T-helper 22 cell (primary cell): ENCODE measurements around the gene FARS2.

Experiments
- DNase-seq: peaks from one replicate; pipeline ENCODE4 v3.0.0-alpha.2; 2020; ENCODE audit warnings: low read depth

Gene FARS2

DNA sequence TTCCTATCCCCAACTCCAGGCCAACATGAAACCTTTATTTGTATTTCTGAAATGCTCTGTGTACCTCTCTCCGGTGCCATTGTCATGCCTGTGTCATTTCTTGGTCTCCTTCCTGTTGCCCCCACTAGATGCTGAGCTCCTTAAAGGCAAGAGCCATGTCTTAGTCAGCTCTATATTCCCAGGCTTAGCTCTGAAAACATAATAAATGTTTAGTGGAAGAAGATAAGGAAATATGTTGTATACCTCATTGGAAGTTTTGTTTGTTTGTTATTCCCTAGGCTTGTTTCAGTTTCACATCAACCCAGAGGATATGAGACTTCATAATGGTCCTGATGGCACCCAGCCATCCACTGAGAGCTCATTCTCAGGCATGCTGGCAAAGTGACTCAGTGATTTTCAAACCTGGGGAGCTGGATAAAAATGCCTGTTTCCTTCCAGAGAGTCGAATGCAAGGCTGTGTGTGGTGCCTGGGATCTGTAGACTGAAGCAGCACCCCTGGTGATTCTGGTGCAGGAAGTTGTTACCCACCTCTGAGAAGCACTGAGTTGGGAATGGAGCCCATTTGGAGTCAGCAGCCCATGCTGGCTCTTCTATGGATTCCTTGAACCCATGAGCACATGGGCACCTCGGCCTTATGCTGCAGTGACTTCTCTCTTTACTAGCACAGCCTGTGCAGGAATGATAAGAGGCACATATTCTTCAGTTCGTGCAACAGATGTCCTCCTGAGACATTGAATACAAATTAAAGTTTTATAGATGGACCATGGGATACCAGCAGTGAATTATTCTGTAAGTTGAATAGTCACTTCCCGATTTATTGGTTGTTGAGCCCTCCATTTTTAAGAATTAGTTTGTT lies 205.2 kb downstream of the FARS2 start:
- no peak for DNase-seq

DNA sequence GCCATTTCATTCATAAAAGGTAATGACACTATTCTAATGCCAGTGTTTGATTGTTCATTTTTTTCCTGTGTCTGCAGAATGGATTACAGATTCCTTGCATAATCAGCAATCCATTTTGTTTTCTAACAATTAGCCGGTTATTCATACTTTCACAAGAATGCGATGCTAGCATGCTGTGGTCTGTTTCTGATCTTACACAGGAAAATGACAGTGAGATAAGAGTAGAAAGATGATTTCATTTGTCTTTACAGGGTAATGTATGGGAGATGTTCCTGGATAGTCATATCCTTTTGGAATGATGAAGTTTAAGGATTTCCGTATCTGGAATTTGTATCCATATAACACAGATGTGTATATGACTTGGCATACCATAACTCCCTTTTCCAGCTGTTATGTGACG lies 207.3 kb downstream of the FARS2 start:
- DNase-seq = no peak

GRCh38 chr6:5469101-5469846 lies 208.0 kb downstream of the FARS2 start:
- no peak for DNase-seq

GRCh38 chr6:5471044-5471443 lies 209.7 kb downstream of the FARS2 start:
- no peak for DNase-seq

- DNase-seq = no peak
These were observed 210.5 kb downstream of the FARS2 start for GRCh38 chr6:5471637-5472398.

- no peak for DNase-seq
These were observed 211.3 kb downstream of the FARS2 start for GRCh38 chr6:5472571-5472970.

GRCh38 chr6:5475779-5476178 lies 214.5 kb downstream of the FARS2 start:
- no peak for DNase-seq

DNA sequence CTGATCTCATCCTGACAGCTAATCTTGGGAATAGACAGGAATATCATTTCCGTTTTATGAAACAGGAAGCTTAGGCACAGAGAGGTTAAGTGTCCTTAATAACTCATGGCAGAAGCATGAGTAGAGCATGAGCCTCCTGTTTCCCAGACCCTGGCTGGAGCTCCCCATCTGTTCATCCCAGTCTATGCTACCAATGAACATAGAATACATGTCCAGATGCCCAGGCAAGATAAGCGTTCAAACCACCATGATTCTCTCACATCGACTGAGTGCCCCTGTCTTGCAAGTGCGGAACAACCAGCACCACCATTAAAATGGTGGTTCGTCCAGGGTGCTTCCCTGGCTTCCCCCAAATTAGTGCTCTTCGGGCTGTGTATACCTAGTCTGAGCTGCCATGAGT lies 217.1 kb downstream of the FARS2 start:
- no peak for DNase-seq

DNA sequence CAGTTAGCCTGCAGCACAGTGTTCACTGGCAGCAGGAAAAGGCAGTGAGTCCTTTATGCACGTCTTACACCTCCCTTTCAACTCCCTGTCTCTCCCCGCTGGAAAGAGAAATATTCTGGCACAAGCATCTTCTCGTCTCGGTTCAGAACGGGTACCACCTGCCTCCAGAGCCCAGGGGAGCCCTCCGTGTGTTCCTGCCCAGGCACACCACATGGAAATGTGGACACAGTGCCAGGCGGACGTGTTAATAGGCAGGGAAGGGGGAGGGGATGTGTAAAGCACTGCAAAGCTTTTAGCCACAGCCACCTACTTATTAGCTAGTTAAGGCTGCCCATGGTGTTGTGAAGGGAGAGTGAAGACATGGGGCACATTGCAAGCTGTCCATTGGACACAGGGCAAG lies 219.7 kb downstream of the FARS2 start:
- DNase-seq = no peak

DNA sequence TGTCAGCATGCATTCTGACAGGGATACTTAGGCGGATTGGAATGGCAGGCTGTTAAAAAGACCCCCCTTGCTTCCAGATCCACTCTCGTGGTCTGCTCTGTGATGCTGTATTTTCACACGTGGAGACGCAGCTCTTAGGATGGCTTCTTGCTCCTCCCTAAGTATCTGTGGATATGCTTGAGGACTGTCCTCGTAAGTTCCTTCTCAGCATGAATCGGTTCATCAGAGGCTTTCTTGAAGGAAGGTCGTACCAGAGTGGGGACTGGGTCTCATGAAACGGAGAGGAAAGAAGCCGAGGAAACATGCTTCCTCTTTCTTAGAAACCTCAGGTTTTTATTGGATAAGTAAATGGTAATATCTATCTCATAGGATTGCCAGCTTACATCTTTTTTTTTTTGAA lies 220.4 kb downstream of the FARS2 start:
- DNase-seq = no peak

DNA sequence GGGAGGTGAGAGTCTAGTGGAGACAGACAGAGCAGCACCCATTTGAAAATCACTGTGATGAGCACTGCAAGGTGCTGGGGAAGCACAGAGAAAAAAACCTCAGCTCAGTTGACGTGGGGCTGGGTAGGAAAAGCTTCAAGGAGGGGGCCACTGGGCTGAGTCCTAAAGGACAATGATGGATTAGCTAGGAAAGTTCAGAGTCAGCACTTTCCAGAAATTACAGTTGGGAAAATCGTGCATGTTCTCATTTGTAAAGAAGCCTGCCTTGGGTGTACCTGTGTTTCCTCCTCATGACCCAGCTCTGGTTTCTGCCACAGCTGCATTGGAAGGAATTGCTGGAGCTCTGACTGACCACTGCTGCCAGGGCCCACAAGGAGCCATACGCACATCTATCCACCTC lies 221.3 kb downstream of the FARS2 start:
- no peak for DNase-seq

DNA sequence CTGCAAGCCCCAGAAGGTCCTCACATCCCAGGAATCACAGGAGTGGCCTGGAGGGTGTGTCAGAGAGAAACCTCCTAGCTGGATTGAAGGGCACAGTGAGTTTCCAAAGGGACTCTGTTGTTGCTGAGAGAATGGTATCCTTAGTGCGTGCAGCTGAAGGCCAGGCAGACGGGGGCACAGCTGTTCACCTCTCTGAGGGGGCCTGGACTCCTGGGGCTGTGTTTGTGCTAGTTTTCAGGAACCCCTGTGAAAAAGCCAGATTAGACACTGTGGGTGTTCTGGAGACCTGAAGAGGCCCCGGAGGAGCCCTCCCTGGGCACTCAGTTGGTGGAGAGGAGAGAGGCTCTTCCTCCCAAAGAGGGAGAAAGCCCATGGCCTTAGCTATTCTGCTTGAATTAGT lies 223.4 kb downstream of the FARS2 start:
- no peak for DNase-seq

- no peak for DNase-seq
These were observed 224.9 kb downstream of the FARS2 start for GRCh38 chr6:5486214-5486613.

- DNase-seq = no peak
These were observed 229.3 kb downstream of the FARS2 start for GRCh38 chr6:5490501-5491069.

DNA sequence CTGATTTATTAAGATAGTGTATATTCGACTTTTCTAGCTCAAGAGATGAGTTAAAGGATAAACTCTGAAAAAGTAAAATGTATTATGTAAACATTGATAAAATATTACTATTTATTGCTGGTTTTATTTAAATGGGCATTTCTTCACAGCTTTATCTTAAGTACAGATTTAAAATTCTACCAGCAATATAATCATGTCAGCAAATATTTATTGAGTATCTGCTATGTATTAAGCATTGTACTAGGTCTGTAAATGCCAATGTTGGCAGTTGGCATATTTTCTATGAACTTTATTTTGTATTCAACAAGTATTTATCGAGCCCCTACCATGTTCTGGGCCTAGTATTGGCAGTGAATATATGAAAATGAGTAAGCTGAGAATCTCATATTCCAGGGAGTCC lies 231.0 kb downstream of the FARS2 start:
- DNase-seq = no peak

- DNase-seq = no peak
These were observed 232.5 kb downstream of the FARS2 start for GRCh38 chr6:5493806-5494205.

- DNase-seq = no peak
These were observed 236.7 kb downstream of the FARS2 start for GRCh38 chr6:5497896-5498578.

GRCh38 chr6:5498579-5498899 lies 237.2 kb downstream of the FARS2 start:
- no peak for DNase-seq

GRCh38 chr6:5499644-5500306 lies 238.5 kb downstream of the FARS2 start:
- no peak for DNase-seq

GRCh38 chr6:5501837-5502236 lies 240.5 kb downstream of the FARS2 start:
- no peak for DNase-seq

- no peak for DNase-seq
These were observed 242.8 kb downstream of the FARS2 start for GRCh38 chr6:5504078-5504477.
